Measurements from ENCODE around the gene ACACA. TPM values are rescaled to one million over a fixed set of nuclear protein-coding genes. Genes with fewer than 3 reads are reported as not detected.
"Not testable (repeated sequence)": the region's sequence is repeated elsewhere in the genome, so short reads cannot be mapped to it uniquely, and the experiment has no call there.

Gene ACACA
- total and polyA plus RNA-seq, 9 donors: 10.9 to 104 (median 37.9) TPM

- no peaks in the 10 kb centered on the region for H3K27me3 ChIP-seq
- 26 to 39% (median 31%) methylated on average over 2 of the region's 2 CpGs for WGBS, 3 donors
- intact Hi-C loops (cut with DNase I): no loop called here
- H3K9me3 ChIP-seq: no peaks in the 10 kb centered on the region
- TF ChIP-seq POLR2A (IDR thresholded peaks at IDR 0.05) (no peak), CTCF (IDR thresholded peaks at IDR 0.05) (no peak), EP300 (IDR thresholded peaks at IDR 0.05) (no peak)
- no peak for DNase-seq
- no peak overlapping the region for H3K4me3 ChIP-seq
- no peak overlapping the region for H3K27ac ChIP-seq
- no peaks in the 10 kb centered on the region for H3K36me3 ChIP-seq
- no peaks in the 10 kb centered on the region for H3K4me1 ChIP-seq (ENCODE audit: insufficient read depth)
Observed at GRCh38 chr17:37148156-37148555, 258.5 kb downstream of the ACACA start.

GRCh38 chr17:37147301-37147812 is 259.3 kb downstream of the ACACA start:
- Histone ChIP-seq H3K36me3 (no peaks in the 10 kb centered on the region), H3K4me3 (no peak overlapping the region), H3K27ac (no peak overlapping the region), H3K4me1 (ENCODE audit: insufficient read depth) (no peaks in the 10 kb centered on the region), H3K27me3 (no peaks in the 10 kb centered on the region), H3K9me3 (no peaks in the 10 kb centered on the region)
- TF ChIP-seq POLR2A (IDR thresholded peaks at IDR 0.05): no peak
- 80 to 82% (median 80%) methylated on average over 4 of the region's 4 CpGs for WGBS, 3 donors
- no peak for DNase-seq
- intact Hi-C loops (cut with DNase I): loop anchor here in 1 of 4 donors (2.0 kb wide), 1 partner anchor 33 kb away; no protein-coding TSS in a partner anchor

- intact Hi-C loops (cut with DNase I): loop anchor here in 1 of 4 donors (2.0 kb wide), 1 partner anchor 32 kb away; no protein-coding TSS in a partner anchor
- Histone ChIP-seq H3K4me3 (no peak overlapping the region), H3K36me3 (no peaks in the 10 kb centered on the region), H3K4me1 (ENCODE audit: insufficient read depth) (no peaks in the 10 kb centered on the region), H3K27ac (no peak overlapping the region), H3K27me3 (no peaks in the 10 kb centered on the region), H3K9me3 (no peaks in the 10 kb centered on the region)
- TF ChIP-seq CTCF (IDR thresholded peaks at IDR 0.05) (no peak), POLR2A (IDR thresholded peaks at IDR 0.05) (no peak), EP300 (IDR thresholded peaks at IDR 0.05) (no peak)
- no peak for DNase-seq
- 88 to 89% (median 88%) methylated on average over 8 of the region's 8 CpGs for WGBS, 3 donors
Observed at GRCh38 chr17:37146086-37147064, 260.3 kb downstream of the ACACA start.

GRCh38 chr17:37144075-37144701 is 262.4 kb downstream of the ACACA start:
- Histone ChIP-seq H3K4me1 (ENCODE audit: insufficient read depth) (no peaks in the 10 kb centered on the region), H3K27ac (no peak overlapping the region), H3K4me3 (no peak overlapping the region), H3K9me3 (no peaks in the 10 kb centered on the region), H3K36me3 (no peaks in the 10 kb centered on the region), H3K27me3 (no peaks in the 10 kb centered on the region)
- no peak for DNase-seq
- no peak for TF ChIP-seq POLR2A (IDR thresholded peaks at IDR 0.05)
- no peak for TF ChIP-seq EP300 (IDR thresholded peaks at IDR 0.05)
- TF ChIP-seq CTCF (IDR thresholded peaks at IDR 0.05): no peak
- intact Hi-C loops (cut with DNase I): no loop called here
- 94 to 98% (median 96%) methylated on average over 7 of the region's 7 CpGs for WGBS, 3 donors

GRCh38 chr17:37143558-37143957 is 263.1 kb downstream of the ACACA start:
- H3K4me1 ChIP-seq (ENCODE audit: insufficient read depth); intact Hi-C loops (cut with DNase I); H3K9me3 ChIP-seq; DNase-seq; H3K27me3 ChIP-seq; H3K4me3 ChIP-seq; H3K36me3 ChIP-seq; H3K27ac ChIP-seq: not testable (repeated sequence)
- 93 to 97% (median 94%) methylated on average over 3 of the region's 3 CpGs for WGBS, 3 donors

Data from ovary (tissue), 9 donors.